ENCODE results near the gene DUS2. TPM values are rescaled to one million over a fixed set of nuclear protein-coding genes. Genes with fewer than 3 reads are reported as not detected.
"Not testable (repeated sequence)": the region's sequence is repeated elsewhere in the genome, so short reads cannot be mapped to it uniquely, and the experiment has no call there.

Gene DUS2
- total RNA-seq, 1 donor from 2014 or later: 24.1 TPM

- H3K36me3 Mint-ChIP-seq: peaks cover 3% of the 10 kb centered on the region
- TF ChIP-seq CTCF (conservative IDR thresholded peaks at IDR 0.05): no peak
- DNase-seq (ENCODE audit: extremely low spot score, unreplicated experiment): no peak
- no peak overlapping the region for H3K27ac Mint-ChIP-seq
- H3K4me1 Mint-ChIP-seq (ENCODE audit: unreplicated experiment): peaks cover 8% of the 10 kb centered on the region
- H3K27me3 Mint-ChIP-seq: peaks cover 7% of the 10 kb centered on the region
- H3K4me3 Mint-ChIP-seq: no peak overlapping the region
- H3K9me3 Mint-ChIP-seq: no peaks in the 10 kb centered on the region
Observed at GRCh38 chr16:68019167-68019680, 3.9 kb upstream of the DUS2 start.

DNA sequence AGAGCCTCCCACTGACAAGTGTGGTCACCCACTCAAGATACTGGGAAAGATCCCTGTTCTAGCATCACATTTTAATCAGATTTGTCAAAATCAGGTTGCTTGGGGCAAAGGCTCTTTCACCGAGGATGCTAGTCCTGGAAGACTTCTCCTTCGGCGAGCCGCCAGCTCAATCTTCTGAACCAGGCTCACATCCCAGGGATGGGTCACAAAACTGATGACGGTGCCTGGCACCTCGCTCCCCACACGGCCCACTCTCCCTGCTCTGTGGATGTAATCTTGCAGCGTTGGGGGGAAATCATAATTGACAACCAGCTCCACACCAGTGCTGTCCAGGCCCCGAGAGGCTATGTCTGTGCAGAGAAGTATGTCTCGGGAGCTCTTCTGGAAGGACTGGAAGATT, 1.6 kb upstream of the DUS2 start:
- TF ChIP-seq CTCF (conservative IDR thresholded peaks at IDR 0.05): no peak
- no peaks in the 10 kb centered on the region for H3K9me3 Mint-ChIP-seq

DNA sequence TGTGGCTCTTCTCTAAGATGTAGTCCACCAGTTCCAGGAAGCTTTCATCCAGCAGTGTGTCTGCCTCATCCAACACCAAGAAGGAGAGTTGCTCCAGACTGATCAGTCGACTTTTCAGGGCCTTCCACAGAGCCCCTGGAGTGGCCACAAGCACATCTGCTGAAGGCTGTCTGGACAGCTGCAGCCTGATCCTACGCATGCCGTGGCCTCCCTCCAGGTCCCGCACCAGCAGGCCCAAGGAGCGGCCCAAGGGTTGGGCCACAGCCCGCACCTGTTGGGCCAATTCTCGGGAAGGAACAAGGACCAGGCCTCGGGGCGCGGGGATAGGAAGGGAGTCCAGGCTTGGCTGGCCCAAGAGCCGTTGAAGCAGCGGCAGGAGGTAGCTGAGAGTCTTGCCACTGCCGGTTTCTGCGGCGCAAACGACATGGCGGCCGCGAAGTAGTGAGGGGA, 781 bp upstream of the DUS2 start:
- Mint-ChIP-seq H3K27me3 (peaks cover 3% of the 10 kb centered on the region), H3K4me1 (ENCODE audit: unreplicated experiment) (peaks cover 8% of the 10 kb centered on the region), H3K27ac (peak overlapping the region; percentile 97), H3K4me3 (peak overlapping the region; percentile 100), H3K9me3 (no peaks in the 10 kb centered on the region), H3K36me3 (peaks cover 3% of the 10 kb centered on the region)
- TF ChIP-seq CTCF (conservative IDR thresholded peaks at IDR 0.05): no peak
- DNase-seq (ENCODE audit: extremely low spot score, unreplicated experiment): no peak

More for the DNA sequence above, 1.6 kb upstream of the DUS2 start:
- Mint-ChIP-seq H3K4me3 (peak overlapping the region; percentile 100), H3K27ac (no peak overlapping the region), H3K4me1 (ENCODE audit: unreplicated experiment) (peaks cover 8% of the 10 kb centered on the region), H3K36me3 (peaks cover 3% of the 10 kb centered on the region), H3K27me3 (peaks cover 3% of the 10 kb centered on the region)
- DNase-seq (ENCODE audit: extremely low spot score, unreplicated experiment): no peak

GRCh38 chr16:68028996-68029395, 5.9 kb downstream of the DUS2 start:
- Mint-ChIP-seq H3K27me3 (no peaks in the 10 kb centered on the region), H3K27ac (no peak overlapping the region), H3K36me3 (peaks cover 11% of the 10 kb centered on the region), H3K4me1 (ENCODE audit: unreplicated experiment) (peaks cover 5% of the 10 kb centered on the region), H3K9me3 (no peaks in the 10 kb centered on the region), H3K4me3 (no peak overlapping the region)
- no peak for TF ChIP-seq CTCF (conservative IDR thresholded peaks at IDR 0.05)
- no peak for DNase-seq (ENCODE audit: extremely low spot score, unreplicated experiment)

GRCh38 chr16:68030108-68030507, 7.0 kb downstream of the DUS2 start:
- H3K27me3 Mint-ChIP-seq; DNase-seq (ENCODE audit: extremely low spot score, unreplicated experiment); H3K4me3 Mint-ChIP-seq; H3K9me3 Mint-ChIP-seq; H3K27ac Mint-ChIP-seq; H3K4me1 Mint-ChIP-seq (ENCODE audit: unreplicated experiment): not testable (repeated sequence)
- peaks cover 11% of the 10 kb centered on the region for H3K36me3 Mint-ChIP-seq

- Mint-ChIP-seq H3K4me3 (no peak overlapping the region), H3K27ac (peak overlapping the region; percentile 92), H3K9me3 (no peaks in the 10 kb centered on the region), H3K4me1 (ENCODE audit: unreplicated experiment) (peaks cover 9% of the 10 kb centered on the region), H3K27me3 (no peaks in the 10 kb centered on the region), H3K36me3 (peaks cover 11% of the 10 kb centered on the region)
- TF ChIP-seq CTCF (conservative IDR thresholded peaks at IDR 0.05): no peak
- no peak for DNase-seq (ENCODE audit: extremely low spot score, unreplicated experiment)
Observed at GRCh38 chr16:68031951-68032350, 8.9 kb downstream of the DUS2 start.
